Suprapubic skin (tissue), 4 donors: Measurements from ENCODE around the gene FAM241B. TPM values are rescaled to one million over a fixed set of nuclear protein-coding genes. Genes with fewer than 3 reads are reported as not detected.

ENCODE experiments used
- DNase-seq, 2 donors: peaks; one replicate each; pipeline ENCODE4 v3.0.0-alpha.2; 2019; ENCODE audit warnings: low spot score in 2 of 2
- H3K27ac ChIP-seq: fragments of 200-600 bp; sonication (generic); one replicate; pipeline ENCODE4 v1.5.1; 2019
- H3K27me3 ChIP-seq: fragments of 200-600 bp; sonication (generic); one replicate; pipeline ENCODE4 v1.5.1; 2019
- H3K36me3 ChIP-seq: fragments of 200-600 bp; sonication (generic); one replicate; pipeline ENCODE4 v1.5.1; 2019
- H3K4me1 ChIP-seq: fragments of 200-600 bp; sonication (generic); one replicate; pipeline ENCODE4 v1.5.1; 2019
- H3K4me3 ChIP-seq: fragments of 200-600 bp; sonication (generic); one replicate; pipeline ENCODE4 v1.5.1; 2019; ENCODE audit warnings: mild to moderate bottlenecking
- H3K9me3 ChIP-seq: fragments of 200-600 bp; sonication (generic); one replicate; pipeline ENCODE4 v1.5.1; 2019
- EP300 ChIP-seq: sonication (generic); formaldehyde crosslinking; IDR thresholded peaks from one replicate; pipeline ENCODE4 v1.6.1; 2017; ENCODE audit warnings: antibody characterized with exemption
- POLR2A ChIP-seq, 2 donors: fragments of 450-650 bp; IDR thresholded peaks; one replicate each; pipeline ENCODE4 v1.6.1; 2017; ENCODE audit warnings: antibody characterized with exemption in 2 of 2, mild to moderate bottlenecking in 2 of 2, moderate library complexity in 2 of 2
- POLR2AphosphoS5 ChIP-seq, 3 donors: sonication (generic); formaldehyde crosslinking; IDR thresholded peaks; one replicate each; pipeline ENCODE4 v1.6.1; 2017; ENCODE audit warnings: antibody characterized with exemption in 3 of 3
- WGBS: methylation state at CpG from one replicate; pipeline ENCODE4 v1.1.5; 2018; 5-methylcytosine and 5-hydroxymethylcytosine counted together
- total RNA-seq, 4 donors: library from RNA; depleted of rRNA; stranded (reverse); fragments of >200 nt; gene quantifications; one replicate each; pipeline ENCODE4 v1.1.0, GENCODE V29; 2016
- TF ChIP-seq, protein P1 (sequence below), 2 donors: fragments of 200-600 bp in 1 of 2; fragments of 450-650 bp in 1 of 2; sonication (generic) in 1 of 2; IDR thresholded peaks; one replicate each; pipeline ENCODE4 v1.5.1; 2016 to 2019; ENCODE audit warnings: antibody characterized with exemption in 2 of 2, mild to moderate bottlenecking in 1 of 2, moderate library complexity in 1 of 2

Gene FAM241B
- total RNA-seq, 4 donors from 2014 or later = 0.49 to 4.3 (median 2.5) TPM

DNA sequence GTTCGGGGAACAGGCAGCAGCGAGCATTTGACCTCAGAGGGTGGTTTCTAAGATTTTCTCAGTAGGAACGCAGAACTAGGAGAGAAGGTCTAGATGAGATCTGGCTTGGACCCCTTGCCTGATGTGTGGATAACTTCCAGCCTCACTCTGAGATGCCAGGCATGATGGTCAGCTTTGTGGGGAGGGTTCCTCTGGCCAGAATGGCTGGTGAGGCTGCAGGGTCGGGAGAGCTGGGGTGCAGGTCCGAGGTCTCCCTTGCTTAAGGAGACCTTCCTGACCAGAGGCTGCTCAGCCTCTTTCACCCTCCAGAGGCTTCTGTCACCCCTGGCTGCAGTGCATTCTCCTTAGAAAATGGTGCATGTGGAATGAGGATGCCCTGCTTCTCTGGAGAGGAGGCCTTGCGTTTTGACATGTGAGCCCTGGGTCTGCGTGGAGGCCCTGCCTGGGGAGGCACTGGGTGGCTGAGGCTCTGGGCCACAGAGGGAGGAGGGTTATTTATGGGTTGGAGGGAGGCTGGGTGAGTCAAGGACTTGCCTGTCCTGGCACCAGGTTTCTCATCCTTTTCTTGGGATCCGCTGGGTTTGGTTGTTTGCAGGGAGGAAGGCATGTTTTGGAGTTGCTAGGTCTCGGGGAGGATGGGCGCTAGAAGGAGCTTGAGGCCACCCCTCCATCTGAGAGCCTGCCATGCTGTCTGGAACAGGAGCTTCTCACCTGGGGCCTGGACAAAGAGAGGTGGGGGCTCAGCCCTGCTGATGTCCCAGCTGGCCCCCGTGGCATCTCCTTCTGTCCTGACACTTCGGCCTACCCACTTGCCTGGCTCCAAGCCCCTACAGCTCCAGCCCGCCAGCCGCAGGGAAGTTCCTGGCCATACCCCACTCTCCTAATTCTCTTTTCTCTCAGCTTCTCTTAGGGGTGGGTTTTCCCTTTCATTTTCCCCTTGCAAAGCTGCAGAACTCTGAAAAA, 3.9 kb downstream of the FAM241B start:
- Histone ChIP-seq H3K36me3 (no peaks in the 10 kb centered on the region), H3K27me3 (peaks cover 16% of the 10 kb centered on the region), H3K4me1 (peaks cover 19% of the 10 kb centered on the region), H3K4me3 (no peak overlapping the region), H3K9me3 (no peaks in the 10 kb centered on the region), H3K27ac (no peak overlapping the region)
- 89% methylated on average over 12 of the region's 14 CpGs for WGBS
- TF ChIP-seq POLR2A (IDR thresholded peaks at IDR 0.05) (no peak), POLR2AphosphoS5 (IDR thresholded peaks at IDR 0.05) (no peak), EP300 (no peak)
- TF ChIP-seq, protein P1, sequence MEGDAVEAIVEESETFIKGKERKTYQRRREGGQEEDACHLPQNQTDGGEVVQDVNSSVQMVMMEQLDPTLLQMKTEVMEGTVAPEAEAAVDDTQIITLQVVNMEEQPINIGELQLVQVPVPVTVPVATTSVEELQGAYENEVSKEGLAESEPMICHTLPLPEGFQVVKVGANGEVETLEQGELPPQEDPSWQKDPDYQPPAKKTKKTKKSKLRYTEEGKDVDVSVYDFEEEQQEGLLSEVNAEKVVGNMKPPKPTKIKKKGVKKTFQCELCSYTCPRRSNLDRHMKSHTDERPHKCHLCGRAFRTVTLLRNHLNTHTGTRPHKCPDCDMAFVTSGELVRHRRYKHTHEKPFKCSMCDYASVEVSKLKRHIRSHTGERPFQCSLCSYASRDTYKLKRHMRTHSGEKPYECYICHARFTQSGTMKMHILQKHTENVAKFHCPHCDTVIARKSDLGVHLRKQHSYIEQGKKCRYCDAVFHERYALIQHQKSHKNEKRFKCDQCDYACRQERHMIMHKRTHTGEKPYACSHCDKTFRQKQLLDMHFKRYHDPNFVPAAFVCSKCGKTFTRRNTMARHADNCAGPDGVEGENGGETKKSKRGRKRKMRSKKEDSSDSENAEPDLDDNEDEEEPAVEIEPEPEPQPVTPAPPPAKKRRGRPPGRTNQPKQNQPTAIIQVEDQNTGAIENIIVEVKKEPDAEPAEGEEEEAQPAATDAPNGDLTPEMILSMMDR (IDR thresholded peaks at IDR 0.05) = no peak
- peak; percentile 30 to 63 for DNase-seq

DNA sequence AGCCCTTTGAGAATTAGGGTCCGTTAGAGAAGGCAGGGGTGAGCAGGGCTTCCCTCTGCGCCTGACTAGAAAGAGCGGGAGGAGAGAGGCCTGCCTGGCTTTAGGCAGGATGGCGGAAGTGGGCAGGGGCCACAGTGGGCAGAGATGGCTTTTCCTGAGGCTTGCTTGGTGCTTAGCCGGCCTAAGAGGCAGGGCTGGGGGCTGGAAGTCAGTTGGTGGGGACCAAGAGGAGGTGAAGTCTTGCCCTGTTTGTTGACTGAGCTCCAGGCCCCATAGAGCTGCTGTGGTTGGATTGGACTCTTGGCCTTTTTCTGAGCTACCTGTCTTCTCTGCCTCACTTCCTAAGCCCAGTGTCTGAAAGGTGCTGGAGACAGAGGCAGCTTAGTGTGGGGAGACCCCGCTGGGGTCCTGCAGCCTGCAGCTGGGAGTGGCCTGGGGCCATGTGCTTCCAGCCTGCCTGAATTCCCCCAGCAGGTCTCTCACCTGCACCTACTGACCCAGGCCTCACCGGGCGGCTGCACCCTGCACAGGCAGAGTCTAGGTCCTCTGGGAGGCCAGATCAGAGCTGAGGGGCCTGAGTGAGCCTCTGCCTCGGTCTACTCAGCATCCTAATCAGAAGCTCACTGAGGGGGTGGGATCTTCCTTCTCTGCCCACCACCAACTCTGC, 4.8 kb downstream of the FAM241B start:
- H3K9me3 ChIP-seq = no peaks in the 10 kb centered on the region
- WGBS = 91% methylated on average over 9 of the region's 9 CpGs
- H3K4me3 ChIP-seq = no peak overlapping the region
- H3K27me3 ChIP-seq = peaks cover 9% of the 10 kb centered on the region
- H3K36me3 ChIP-seq = no peaks in the 10 kb centered on the region
- peak; percentile 36 to 72 for DNase-seq
- TF ChIP-seq POLR2AphosphoS5 (IDR thresholded peaks at IDR 0.05) (no peak), EP300 (no peak), POLR2A (IDR thresholded peaks at IDR 0.05) (no peak)
- TF ChIP-seq, protein P1 (IDR thresholded peaks at IDR 0.05) = no peak
- H3K27ac ChIP-seq = no peak overlapping the region
- H3K4me1 ChIP-seq = peaks cover 23% of the 10 kb centered on the region

- no peak overlapping the region for H3K27ac ChIP-seq
- peak; percentile 44 to 73 for DNase-seq
- WGBS = 60% methylated on average over 4 of the region's 13 CpGs
These were observed 5.6 kb downstream of the FAM241B start for GRCh38 chr10:69635428-69636272.

GRCh38 chr10:69636273-69636575, 6.2 kb downstream of the FAM241B start:
- Histone ChIP-seq H3K27ac (no peak overlapping the region), H3K4me1 (peaks cover 23% of the 10 kb centered on the region), H3K36me3 (no peaks in the 10 kb centered on the region), H3K27me3 (no peaks in the 10 kb centered on the region), H3K4me3 (no peak overlapping the region), H3K9me3 (no peaks in the 10 kb centered on the region)
- TF ChIP-seq EP300 = no peak
- TF ChIP-seq POLR2A (IDR thresholded peaks at IDR 0.05) = no peak
- no peak for TF ChIP-seq POLR2AphosphoS5 (IDR thresholded peaks at IDR 0.05)
- TF ChIP-seq, protein P1 (IDR thresholded peaks at IDR 0.05) = no peak
- DNase-seq = peak; percentile 19 to 58
- WGBS = 75% methylated on average over 5 of the region's 5 CpGs

More at GRCh38 chr10:69635428-69636272, 5.6 kb downstream of the FAM241B start:
- Histone ChIP-seq H3K4me3 (no peak overlapping the region), H3K4me1 (peaks cover 20% of the 10 kb centered on the region), H3K36me3 (no peaks in the 10 kb centered on the region), H3K27me3 (peaks cover 1% of the 10 kb centered on the region), H3K9me3 (no peaks in the 10 kb centered on the region)
- TF ChIP-seq POLR2AphosphoS5 (IDR thresholded peaks at IDR 0.05) (no peak), EP300 (no peak), POLR2A (IDR thresholded peaks at IDR 0.05) (no peak)
- TF ChIP-seq, protein P1 (IDR thresholded peaks at IDR 0.05) = no peak
